Ramos (cell line): ENCODE measurements around the gene NEK2.
"Not testable (repeated sequence)": the region's sequence is repeated elsewhere in the genome, so short reads cannot be mapped to it uniquely, and the experiment has no call there.

Experiments
- in situ Hi-C: fragments of 300-500 bp; cut with MboI; formaldehyde crosslinking; loops from one replicate; pipeline ENCODE4 v1.14.3; 2022; ENCODE audit warnings: low sequenced_read_pairs; ENCODE audit not compliant: unreplicated experiment

NEK2 gene

DNA sequence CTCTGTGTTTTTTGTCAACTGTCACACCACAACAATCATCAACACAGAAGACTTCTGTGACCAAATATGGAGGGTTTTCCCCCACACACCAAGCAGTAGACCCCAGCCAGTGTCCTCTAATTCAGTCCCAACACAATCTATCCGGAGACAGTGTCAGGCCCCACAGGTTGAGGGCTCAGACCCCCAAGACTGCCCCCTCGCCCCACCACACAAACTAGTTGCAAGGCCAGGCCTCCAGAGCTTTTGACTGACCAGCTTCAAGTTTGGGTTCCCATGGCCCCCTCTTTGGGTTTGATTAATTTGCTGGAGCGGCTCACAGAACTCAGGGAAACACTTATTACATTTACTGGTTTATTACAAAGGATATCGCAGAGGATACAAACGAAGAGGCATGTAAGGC lies 37.2 kb downstream of the NEK2 start:
- in situ Hi-C loops: no loop called here

DNA sequence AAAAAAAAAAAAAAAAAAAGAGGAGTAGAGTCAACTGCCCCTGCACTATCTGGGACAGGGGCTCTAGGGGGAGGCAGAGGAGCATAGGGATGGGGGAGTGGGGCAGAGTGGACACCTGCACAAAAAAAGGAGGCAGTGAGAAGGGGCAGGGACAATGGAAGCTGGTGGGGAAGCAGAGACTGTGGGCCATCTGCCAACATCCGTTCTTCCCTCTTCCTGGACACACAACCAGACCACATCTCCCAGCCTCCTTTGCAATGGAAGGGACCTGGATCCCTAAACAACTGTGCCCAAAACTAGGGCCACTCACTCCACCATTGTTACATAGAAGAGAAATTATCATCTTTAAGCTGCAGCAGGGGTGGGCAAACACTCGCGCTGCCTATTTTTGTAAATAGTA lies 38.4 kb downstream of the NEK2 start:
- in situ Hi-C loops: no loop called here

DNA sequence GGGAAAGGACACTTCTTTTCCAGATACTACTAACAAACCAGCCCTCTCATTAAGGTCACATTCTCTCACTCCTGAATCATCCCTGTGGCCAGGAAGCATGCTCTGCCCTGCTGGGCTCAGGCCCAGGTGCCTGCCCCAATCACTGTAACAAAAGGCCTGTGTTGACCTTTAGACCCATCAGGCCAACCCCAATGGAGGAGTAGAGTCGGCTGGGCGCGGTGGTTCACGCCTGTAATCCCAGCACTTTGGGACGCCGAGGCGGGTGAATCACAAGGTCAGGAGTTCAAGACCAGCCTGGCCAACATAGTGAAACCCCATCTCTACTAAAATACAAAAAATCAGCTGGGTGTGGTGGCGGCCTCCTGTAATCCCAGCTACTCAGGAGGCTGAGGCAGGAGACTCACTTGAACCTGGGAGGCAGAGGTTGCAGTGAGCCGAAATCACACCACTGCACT lies 38.8 kb downstream of the NEK2 start:
- in situ Hi-C loops: not testable (repeated sequence)

DNA sequence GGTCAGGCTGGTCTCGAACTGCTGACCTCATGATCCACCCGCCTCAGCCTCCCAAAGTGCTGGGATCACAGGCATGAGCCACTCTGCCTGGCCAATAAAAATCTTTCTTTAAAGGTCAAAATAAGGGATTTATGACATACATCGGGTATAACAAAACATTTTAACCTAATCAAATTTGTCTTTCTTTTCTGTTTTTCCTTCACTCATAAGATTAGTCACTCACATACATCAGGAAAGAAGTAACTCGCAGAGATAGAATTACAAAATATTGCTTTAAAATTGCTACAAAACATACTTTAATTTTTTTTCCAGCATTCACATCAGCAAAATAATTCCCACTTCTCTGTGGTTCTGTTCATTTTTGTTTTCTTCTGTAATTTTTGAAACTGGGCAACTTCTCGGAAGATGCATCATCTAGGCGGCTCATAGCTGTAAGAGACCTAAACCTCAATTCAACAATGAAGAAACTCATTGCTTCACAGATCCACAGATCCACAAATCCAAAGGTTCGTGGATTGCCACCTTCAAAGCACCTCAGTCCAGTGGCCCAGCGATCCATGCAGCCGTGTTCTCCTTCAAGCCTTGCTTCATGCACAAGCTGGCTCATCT lies 39.7 kb downstream of the NEK2 start:
- in situ Hi-C loops: no loop called here

DNA sequence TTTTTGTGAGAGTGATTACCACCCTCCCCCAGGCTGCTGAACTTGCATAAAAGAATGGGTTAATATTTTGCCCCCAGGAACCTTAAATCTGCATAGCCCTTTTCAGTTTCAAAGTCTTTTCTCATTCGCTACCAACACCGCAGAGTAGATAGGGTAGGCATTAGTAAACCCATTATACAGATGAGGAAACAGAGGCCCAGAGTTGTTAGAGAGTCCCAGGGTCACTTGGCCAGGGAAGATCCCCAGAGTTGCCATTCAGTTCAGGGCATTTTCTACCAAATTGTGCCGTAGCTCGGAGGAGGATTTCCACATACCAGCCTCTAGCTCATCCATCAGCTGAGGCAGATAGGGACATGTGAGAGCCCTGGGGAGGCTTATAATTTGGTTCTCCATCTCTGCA lies 40.5 kb downstream of the NEK2 start:
- in situ Hi-C loops: no loop called here

DNA sequence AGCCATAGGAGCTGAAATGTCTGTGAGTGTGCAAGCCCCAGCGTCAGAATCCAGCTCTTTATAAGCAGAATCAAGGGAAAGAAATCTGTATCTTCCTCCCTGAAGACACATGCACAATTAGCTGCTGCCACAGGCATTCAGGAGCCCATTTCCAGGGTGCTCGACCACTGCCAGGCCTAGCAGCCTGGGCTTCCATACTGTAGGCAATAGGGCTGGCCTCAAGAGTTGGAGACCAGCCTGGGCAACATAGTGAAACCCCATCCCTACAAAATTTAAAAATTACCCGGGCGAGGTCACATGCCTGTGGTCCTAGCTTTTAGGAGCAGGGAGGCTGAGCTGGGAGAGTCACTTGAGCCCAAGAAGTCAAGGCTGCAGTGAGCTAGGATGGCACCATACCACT lies 41.0 kb downstream of the NEK2 start:
- in situ Hi-C loops: no loop called here

DNA sequence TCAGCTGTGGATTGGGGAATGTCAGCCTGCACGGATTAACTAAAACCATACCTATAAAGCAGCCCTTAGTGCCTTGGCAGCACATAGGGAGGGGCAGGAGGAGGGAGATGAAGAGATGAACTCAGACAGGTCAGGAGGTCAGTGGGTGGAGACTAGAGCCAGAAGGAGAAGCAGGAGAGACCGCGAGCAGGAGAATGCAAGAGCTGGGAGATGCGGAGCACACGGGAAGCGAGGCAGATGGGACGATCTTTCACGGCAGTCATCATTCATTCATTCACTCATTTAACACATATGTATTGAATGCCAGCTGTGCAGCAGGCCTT lies 41.9 kb downstream of the NEK2 start:
- in situ Hi-C loops: no loop called here

DNA sequence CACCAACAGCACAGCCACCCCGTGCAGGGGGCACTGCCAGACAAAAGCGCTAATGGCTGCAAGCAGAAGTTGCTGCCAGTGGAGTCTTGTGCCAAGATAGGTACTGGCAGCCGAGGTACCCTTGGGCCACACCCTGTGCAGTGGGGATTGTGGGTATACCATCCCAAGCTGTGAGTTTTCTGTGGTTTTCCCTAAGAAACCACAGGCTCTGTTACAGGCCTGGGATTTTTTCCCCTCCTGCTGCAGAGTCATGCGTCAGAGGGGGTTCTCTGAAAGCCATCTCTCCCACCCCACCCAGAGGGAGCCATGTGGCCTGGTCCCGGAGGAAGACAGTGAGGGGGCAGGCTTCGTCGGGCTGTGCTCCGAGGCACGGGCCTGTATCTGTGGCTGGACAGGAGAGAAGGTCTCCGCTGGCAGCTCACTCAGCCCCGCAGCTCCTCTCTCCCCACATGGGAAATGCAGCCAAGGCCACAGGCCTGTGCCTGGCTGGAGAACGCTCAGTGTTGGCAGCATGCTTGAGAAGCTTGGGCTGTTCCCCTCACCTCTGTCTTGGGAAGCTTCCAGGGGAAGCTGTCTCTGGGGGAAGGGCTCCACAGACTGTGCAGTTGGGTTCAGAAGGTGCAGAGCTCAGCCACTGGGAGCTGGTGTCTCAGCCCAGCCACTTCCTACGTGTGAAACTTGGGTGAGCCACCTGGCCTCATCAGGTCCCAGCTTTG lies 42.5 kb downstream of the NEK2 start:
- in situ Hi-C loops: no loop called here

DNA sequence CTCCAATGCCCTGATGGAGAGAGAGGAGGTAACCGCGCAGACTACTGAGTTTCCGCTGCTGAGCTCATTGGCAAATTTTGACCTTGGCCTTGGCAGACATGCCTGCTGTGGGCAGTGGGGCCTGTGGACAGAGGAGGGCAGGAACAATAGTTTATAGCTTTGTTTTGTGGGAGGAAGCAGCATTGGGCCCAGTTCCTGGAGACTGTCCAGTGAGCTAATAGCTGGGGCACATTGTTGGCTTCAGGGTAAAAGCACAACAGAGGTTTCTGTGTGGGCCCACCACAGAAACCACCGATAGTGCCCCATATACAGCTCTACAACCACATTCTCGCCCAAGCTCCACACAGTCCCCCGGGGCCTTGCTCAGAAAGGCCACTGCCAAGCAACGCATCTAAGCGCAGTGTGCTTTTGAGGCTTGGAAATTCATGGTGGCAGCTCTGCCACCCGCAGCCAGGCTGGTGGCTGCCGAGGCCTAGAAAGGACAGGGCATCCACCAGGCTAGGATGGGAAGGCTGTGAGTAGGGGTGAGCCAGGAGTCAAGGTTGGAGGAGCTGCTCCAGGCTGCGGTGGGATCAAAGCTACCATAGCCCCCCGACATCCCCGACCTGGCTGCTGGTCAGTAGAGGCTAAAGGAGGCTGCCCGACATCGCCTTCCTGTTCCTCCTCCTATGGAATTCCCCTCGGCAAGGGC lies 43.2 kb downstream of the NEK2 start:
- in situ Hi-C loops: no loop called here

DNA sequence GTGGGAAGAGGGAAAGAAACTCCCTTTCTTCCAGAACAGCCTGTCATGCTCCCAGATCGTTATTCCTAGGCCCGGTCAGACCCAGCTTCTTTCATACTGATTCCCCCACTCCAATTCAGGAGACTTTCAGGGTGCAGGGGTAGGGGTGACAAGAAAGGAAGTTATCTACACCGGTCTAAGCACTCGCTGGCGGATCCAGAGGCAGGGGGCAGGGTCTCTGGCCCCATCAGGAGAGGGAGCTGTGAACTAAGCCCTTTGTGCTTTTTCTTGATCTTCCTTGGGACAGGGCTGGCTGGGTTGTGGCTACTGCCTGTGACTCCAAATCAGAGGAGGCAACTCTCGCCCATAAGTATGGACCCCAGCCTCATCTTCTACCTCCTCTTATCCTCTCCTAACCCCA lies 44.3 kb downstream of the NEK2 start:
- in situ Hi-C loops: no loop called here

DNA sequence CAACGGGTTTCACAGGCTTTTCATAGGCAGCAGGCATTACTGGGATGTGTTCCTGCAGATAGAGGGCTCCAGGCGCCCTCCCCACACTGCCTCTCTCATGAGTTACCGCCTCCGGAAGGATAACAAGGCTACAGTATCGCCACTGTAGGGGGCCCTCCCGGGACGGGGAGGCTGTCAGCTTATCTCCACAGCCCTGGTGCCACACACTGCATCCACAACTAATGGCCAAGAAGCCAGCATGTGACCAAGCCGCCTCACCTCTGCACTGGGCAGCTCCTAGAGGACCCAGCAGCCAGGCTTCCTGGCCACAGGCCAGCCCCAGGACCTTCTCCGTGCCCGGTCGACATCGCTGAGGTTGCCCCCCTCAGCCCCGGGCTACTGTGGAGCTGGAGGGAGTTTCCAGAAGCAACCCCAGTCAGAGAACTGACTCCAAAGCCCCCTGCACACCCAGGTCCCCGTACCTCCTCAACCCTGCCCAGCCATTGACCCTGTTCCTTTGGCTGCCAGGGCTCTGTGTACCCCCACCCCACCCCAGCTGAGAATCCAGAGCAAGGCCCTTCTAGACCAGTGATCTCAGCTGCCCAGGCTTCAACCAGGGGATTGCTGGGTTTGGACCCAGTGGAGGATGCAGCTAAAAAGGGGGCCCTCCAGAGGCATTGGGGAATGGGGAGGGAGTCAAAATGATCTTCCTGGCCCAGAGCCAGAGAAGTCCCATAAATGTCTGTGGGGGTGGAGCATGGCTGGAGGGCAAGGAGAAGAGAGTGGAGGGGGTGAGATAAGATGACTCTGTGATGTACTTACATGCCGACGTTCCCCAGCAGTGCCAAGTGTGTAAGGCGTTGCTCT lies 45.0 kb downstream of the NEK2 start:
- in situ Hi-C loops: no loop called here

DNA sequence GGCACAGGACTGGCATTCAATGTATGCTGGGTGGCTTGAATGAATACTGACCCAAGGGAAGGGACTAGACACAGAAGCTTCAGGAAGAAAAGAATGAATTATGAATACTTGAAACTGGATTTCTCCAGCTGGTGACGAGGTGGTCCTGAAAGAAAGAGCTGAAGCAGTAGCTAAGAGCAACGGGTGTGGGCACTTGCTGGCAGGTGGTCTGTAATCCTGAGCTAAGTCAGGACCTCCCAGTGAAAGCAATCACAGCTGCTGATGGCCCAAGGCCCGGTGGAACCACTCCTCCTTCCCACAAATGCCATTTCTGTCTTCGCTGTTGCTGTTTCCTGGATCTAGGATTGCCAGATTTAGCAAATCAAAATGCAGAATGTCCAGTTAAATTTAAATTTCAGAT lies 47.0 kb downstream of the NEK2 start:
- in situ Hi-C loops: no loop called here

DNA sequence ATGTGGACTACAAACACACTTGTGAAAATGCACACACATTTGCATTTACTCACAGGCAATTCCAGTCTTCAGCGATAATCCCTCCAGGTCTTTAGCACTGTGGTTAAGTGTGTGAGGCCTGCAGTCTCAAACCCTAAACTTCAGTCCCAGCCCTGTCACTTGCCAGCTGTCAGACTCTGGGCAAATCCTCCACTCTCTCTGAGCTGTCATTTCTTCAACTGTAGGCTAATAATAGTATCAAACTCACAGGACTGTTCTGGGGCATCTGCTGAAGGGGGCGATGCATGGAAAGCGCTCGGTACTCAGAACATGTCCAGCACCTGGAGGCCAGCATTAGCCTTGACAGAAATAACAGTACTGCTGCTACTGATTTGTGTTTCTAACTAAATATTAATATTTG lies 48.2 kb downstream of the NEK2 start:
- in situ Hi-C loops: no loop called here

DNA sequence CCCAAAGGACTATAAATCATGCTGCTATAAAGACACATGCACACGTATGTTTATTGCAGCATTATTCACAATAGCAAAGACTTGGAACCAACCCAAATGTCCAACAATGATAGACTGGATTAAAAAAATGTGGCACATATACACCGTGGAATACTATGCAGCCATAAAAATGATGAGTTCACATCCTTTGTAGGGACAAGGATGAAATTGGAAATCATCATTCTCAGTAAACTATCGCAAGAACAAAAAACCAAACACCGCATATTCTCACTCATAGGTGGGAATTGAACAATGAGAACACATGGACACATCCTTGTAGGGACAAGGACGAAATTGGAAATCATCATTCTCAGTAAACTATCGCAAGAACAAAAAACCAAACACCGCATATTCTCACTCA lies 49.6 kb downstream of the NEK2 start:
- in situ Hi-C loops: not testable (repeated sequence)

DNA sequence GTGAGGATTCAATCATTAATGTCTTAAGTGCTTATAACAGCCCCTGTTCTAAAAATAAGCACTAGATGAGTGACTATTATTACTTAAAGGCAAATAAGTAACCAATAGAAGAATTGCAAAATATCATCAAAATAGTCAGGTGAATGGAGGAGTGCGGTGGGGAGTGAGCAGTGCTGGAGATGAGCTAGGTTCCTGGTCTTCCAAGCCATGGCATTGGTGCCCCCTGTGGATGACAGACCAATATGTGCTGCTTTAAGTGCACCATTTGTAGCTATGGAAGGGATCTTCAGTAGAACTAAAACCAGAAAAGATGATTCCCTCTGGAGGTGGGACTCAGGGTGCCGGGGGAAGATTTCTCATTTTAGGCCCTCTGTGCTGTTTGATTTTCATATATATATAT lies 50.4 kb downstream of the NEK2 start:
- in situ Hi-C loops: no loop called here

DNA sequence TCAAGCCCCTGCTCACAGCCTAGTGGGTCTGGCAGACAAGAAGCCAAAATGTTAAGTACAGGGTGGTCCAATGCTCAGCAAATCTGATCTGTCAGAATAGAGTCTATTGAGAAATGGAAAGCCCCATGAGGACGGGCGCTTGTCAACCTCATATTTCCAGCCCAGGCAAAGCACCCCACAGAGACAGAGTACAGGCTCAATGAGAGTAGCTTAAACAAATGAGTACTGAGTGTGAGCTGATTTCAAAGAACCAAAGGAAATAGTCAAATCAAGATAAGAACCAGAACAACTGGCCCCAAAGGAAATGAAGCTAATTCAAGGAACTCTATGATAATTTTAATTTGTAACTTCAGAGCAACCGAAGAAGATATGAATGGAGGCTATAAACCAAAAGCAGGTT lies 51.9 kb downstream of the NEK2 start:
- in situ Hi-C loops: no loop called here

DNA sequence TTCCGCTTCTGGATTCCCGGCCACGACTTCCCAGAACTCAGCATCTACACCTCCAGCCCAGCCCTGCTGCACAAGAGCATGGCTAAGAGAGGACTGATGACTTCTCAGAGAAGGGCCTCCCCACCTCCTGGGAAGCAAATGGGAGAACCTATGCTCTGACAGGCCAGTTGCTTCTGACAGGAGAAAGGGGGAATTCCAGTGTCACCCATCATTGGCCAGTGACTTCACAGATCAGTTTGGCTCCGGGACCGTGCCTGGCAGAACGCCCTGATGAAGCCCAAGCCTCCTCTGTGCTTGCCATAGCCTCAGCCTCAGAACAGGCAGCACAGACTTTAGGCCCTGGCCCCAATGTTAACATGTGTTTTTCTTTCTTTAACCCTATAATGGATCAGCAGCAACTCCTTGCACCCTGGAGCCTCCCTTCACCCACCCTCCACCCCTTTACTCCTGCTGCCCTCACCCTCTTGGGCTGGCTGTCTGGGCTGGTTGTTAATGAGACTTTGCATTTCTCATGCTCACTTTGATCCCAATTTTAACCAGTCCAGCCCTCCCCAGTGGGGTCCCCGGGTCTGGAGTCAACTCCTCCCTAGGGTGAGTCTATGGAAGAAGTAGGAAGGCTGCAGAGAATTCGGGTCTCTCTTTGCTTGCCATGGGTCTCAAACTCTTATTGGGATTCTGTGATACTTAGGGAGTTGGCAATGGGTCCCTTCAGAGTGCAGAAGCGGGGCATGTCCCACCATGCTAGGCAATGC lies 53.8 kb downstream of the NEK2 start:
- in situ Hi-C loops: no loop called here

DNA sequence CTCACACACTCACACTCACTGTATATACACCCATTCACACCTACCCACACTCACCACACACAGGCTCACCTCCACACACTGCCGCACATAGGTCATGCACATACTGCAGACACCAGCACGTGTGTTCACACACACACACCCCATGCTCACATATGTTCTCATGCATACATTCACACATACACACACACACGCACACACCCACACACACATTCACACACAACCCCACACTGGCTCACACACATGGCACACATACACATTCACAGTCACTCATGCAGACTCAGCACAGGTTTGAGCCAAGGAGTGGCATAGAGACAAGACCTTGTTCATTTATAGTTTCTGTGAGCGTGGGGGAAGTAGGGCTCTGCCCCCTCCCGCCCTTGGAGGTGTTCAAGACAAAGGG lies 55.3 kb downstream of the NEK2 start:
- in situ Hi-C loops: no loop called here

DNA sequence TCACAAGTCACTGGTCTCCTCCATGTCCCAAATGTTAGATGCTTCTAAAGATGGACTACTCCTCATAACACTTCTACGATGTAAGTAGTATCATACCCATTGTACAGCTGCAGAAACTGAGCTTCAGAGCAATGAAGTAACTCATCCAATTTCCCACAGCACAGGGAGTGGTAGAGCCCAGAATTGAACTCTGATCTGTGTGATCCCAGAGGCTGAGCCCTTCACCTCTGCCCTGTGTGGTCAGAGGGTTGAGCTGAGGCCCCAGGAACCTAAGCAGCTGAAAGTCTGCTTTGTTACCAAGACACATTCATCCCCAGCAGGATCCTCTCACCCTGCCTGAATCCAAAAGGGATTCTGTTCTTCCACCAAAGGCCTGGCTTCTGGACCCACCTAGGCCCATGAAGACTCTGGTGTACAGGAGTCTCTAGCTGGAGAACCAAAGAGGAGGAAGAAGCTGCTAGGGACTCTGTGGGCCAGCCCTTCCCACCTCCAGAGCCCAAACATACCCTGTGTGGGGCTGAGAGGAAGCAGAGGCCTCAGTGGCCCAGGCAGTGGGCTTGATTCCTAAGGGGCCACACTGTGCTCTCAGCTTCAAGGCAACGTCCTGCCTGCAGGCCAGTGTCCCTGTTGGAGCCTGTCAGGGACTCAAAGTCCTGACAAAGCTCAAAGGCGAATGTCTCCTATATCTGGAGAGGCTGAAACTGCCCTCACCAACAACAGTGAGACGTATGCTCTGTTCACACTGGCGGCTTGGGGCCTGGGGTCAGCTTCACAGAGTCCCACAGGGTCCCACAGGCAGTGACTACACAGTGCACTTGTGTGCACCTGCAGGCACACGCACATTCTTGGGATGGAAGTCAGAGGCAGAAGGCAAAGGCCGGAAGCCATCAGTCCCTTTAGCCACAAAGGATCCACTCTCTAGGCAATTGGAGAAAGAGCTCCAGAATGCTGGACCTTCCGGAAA lies 56.1 kb downstream of the NEK2 start:
- in situ Hi-C loops: no loop called here
